HCT116 (cell line): ENCODE data around the gene RASAL2. TPM values are rescaled to one million over a fixed set of nuclear protein-coding genes. Genes with fewer than 3 reads are reported as not detected.
"Not testable (repeated sequence)": the region's sequence is repeated elsewhere in the genome, so short reads cannot be mapped to it uniquely, and the experiment has no call there.

ENCODE experiments used
- ATAC-seq: fragments of 200-7000 bp; cut with Tn5 transposase; 2 replicates; pipeline ENCODE4 v1.9.1; 2020; ENCODE audit warnings: mild to moderate bottlenecking, moderate library complexity
- BruUV-seq: library from RNA; stranded (reverse); fragments of 400-500 nt; replicated peaks from 2 replicates; lab custom pipeline; 2021; lab: Mats Ljungman, UMichigan
- CTCF ChIA-PET: fragments of 300-600 bp; sonication (Branson Sonifier 250); formaldehyde crosslinking; loops from one replicate; lab custom pipeline; 2021; ENCODE audit warnings: antibody characterized with exemption; lab: Charles Lee
- POLR2A ChIA-PET: fragments of 300-600, 350-600 bp; sonication (Branson Sonifier 250); formaldehyde crosslinking; loops from one replicate; lab custom pipeline; 2021; ENCODE audit warnings: antibody characterized with exemption; lab: Charles Lee
- RAD21 ChIA-PET, 2 experiments: fragments of 300-600 bp; sonication (Branson Sonifier 250); formaldehyde crosslinking; loops; one replicate each; lab custom pipeline; 2023; ENCODE audit warnings: low total read pairs in 2 of 2; ENCODE audit not compliant: uncharacterized antibody in 2 of 2, unreplicated experiment in 2 of 2, low non-redundant PET in 1 of 2; lab: Charles Lee
- DNase-seq: peaks from one replicate; pipeline ENCODE4 v3.0.0-alpha.2; 2010; ENCODE audit warnings: low read depth, low spot score
- H2AFZ ChIP-seq: fragments of 200-600 bp; shearing (Covaris generic), sonication (generic); 2 replicates; pipeline ENCODE4 v1.6.1; 2017; ENCODE audit warnings: low read depth, mixed run types, mixed read lengths, antibody characterized with exemption, low read length; ENCODE audit not compliant: poor library complexity, severe bottlenecking
- H3K27ac ChIP-seq: 2 replicates; pipeline ENCODE4 v1.5.1; 2012; ENCODE audit warnings: low read depth, low read length
- H3K27me3 ChIP-seq: fragments of 200-600 bp; sonication (generic); 2 replicates; pipeline ENCODE4 v1.6.1; 2016; ENCODE audit warnings: mixed run types, low read length, mixed read lengths; ENCODE audit not compliant: insufficient read depth
- H3K36me3 ChIP-seq, 2 experiments: fragments of 200-500 bp in 1 of 2; fragments of 200-600 bp in 1 of 2; sonication (Bioruptor generic) in 1 of 2; sonication (generic) in 1 of 2; 2 replicates each; pipeline versions ENCODE4 v1.5.1 to v1.6.1; 2014 to 2016; ENCODE audit warnings: low read length in 2 of 2, inconsistent platforms in 1 of 2, mixed read lengths in 1 of 2, mixed run types in 1 of 2; ENCODE audit not compliant: insufficient read depth in 2 of 2, control insufficient read depth in 1 of 2
- H3K4me1 ChIP-seq, 2 experiments: fragments of 200-600 bp in 1 of 2; sonication (generic) in 1 of 2; 2 replicates each; pipeline versions ENCODE4 v1.5.1 to v1.6.1; 2012 to 2017; ENCODE audit warnings: low read length in 2 of 2, inconsistent platforms in 1 of 2, mild to moderate bottlenecking in 1 of 2, mixed read lengths in 1 of 2, mixed run types in 1 of 2, moderate library complexity in 1 of 2; ENCODE audit not compliant: insufficient read depth in 2 of 2, control insufficient read depth in 1 of 2
- H3K4me2 ChIP-seq: fragments of 200-600 bp; sonication (generic); 2 replicates; pipeline ENCODE4 v1.6.1; 2017; ENCODE audit warnings: mixed run types, low read length, mixed read lengths
- H3K4me3 ChIP-seq, 2 experiments: fragments of 200-600 bp in 1 of 2; sonication (generic) in 1 of 2; replicated peaks in 1 of 2; 2 replicates each; pipeline ENCODE4 v1.5.1; 2011 to 2016; ENCODE audit warnings: low read length in 2 of 2, control low read depth in 1 of 2, low read depth in 1 of 2, mild to moderate bottlenecking in 1 of 2, mixed read lengths in 1 of 2, mixed run types in 1 of 2
- H3K79me2 ChIP-seq: fragments of 200-600 bp; sonication (generic); 2 replicates; pipeline ENCODE4 v1.6.1; 2017; ENCODE audit warnings: mild to moderate bottlenecking, mixed run types, low read length, moderate library complexity, mixed read lengths; ENCODE audit not compliant: insufficient read depth
- H3K9ac ChIP-seq: fragments of 200-600 bp; sonication (generic); 2 replicates; pipeline ENCODE4 v1.6.1; 2016; ENCODE audit warnings: low read length, mixed read lengths
- H3K9me2 ChIP-seq: fragments of 200-600 bp; sonication (generic), shearing (Covaris generic); 2 replicates; pipeline ENCODE4 v1.6.1; 2017; ENCODE audit warnings: mixed run types, mild to moderate bottlenecking, moderate library complexity; ENCODE audit not compliant: insufficient read depth
- H3K9me3 ChIP-seq, 2 experiments: fragments of 200-500 bp in 1 of 2; fragments of 200-600 bp in 1 of 2; sonication (Bioruptor generic) in 1 of 2; sonication (generic) in 1 of 2; 2 replicates each; pipeline ENCODE4 v1.6.1; 2014 to 2017; ENCODE audit warnings: low read length in 2 of 2, mixed read lengths in 2 of 2, inconsistent platforms in 1 of 2, low read depth in 1 of 2, mild to moderate bottlenecking in 1 of 2, mixed run types in 1 of 2, moderate library complexity in 1 of 2; ENCODE audit not compliant: control insufficient read depth in 1 of 2, insufficient read depth in 1 of 2
- H4K20me1 ChIP-seq: fragments of 200-600 bp; sonication (generic), shearing (Covaris generic); 2 replicates; pipeline ENCODE4 v1.6.1; 2017; ENCODE audit warnings: mixed run types, mild to moderate bottlenecking, moderate library complexity; ENCODE audit not compliant: insufficient read depth
- CTCF ChIP-seq, 3 experiments: fragments of 200-600 bp in 1 of 3; sonication (generic) in 1 of 3; IDR thresholded peaks in 2 of 3; conservative IDR thresholded peaks in 1 of 3; 2 replicates each; pipeline ENCODE4 v1.5.1; 2012 to 2017; ENCODE audit warnings: low read depth in 2 of 3, low read length in 2 of 3, antibody characterized with exemption in 1 of 3, borderline replicate concordance in 1 of 3, control low read depth in 1 of 3, mild to moderate bottlenecking in 1 of 3, mixed read lengths in 1 of 3, mixed run types in 1 of 3, moderate library complexity in 1 of 3; ENCODE audit not compliant: insufficient read depth in 1 of 3
- ELF1 ChIP-seq: IDR thresholded peaks from 2 replicates; pipeline ENCODE4 v1.6.1; 2012; ENCODE audit warnings: low read depth, borderline replicate concordance
- RAD21 ChIP-seq: IDR thresholded peaks from 2 replicates; pipeline ENCODE4 v1.6.1; 2012; ENCODE audit warnings: low read depth, mild to moderate bottlenecking
- SIN3A ChIP-seq: IDR thresholded peaks from 2 replicates; pipeline ENCODE4 v1.6.1; 2012; ENCODE audit warnings: low read depth
- intact Hi-C: fragments of 100-400 bp; cut with micrococcal nuclease; formaldehyde crosslinking; loops from 2 replicates; pipeline ENCODE4 v1.10.0; 2022
- total RNA-seq: library from RNA; stranded (reverse); gene quantifications from one replicate; pipeline ENCODE4 v1.2.1, GENCODE V29; 2021; ENCODE audit not compliant: unreplicated experiment

Gene RASAL2
- total RNA-seq, 1 experiment from 2014 or later = 11.7 TPM

GRCh38 chr1:178320280-178320982, 226.5 kb downstream of the RASAL2 start:
- not testable (repeated sequence) for ATAC-seq

DNA sequence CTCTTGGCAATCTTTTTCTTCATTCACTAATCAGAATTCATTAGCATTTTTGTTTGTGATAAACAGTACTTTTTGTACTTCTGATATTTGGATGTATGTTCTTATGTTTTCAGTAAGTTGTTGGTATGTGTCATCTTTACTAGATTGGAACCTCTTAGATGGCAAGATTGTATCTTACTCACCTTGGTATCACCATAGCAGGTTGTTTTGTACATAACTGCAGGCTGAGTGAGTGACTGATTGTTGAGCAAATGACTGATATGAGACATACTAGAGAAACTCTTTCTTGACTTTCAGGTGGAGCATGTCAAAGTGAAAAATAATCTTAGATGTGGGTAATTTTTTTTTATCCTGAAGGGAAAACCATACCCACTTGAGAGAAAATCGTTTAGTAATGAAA, 229.2 kb downstream of the RASAL2 start:
- no peak overlapping the region for H3K9ac ChIP-seq
- H3K4me1 ChIP-seq = peaks cover 0 to 6% of the 10 kb centered on the region in 2 experiments; a peak in 1 of 4 replicates
- ChIA-PET RAD21 (no interaction called here), CTCF (no interaction called here), POLR2A (no interaction called here)
- H4K20me1 ChIP-seq = no peaks in the 10 kb centered on the region
- no TSS peak for BruUV-seq
- no peaks in the 10 kb centered on the region for H3K9me2 ChIP-seq
- H3K4me3 ChIP-seq = no peak overlapping the region
- H3K36me3 ChIP-seq = no peaks in the 10 kb centered on the region
- ATAC-seq (no peak), DNase-seq (no peak)
- H3K9me3 ChIP-seq = no peaks in the 10 kb centered on the region
- H3K27ac ChIP-seq = no peak overlapping the region
- TF ChIP-seq ELF1 = no peak
- no peak for TF ChIP-seq CTCF (IDR thresholded peaks at IDR 0.05 in 2 of 3, conservative IDR thresholded peaks at IDR 0.05 in 1 of 3; ENCODE audit: borderline replicate concordance in 1 of 3, insufficient read depth in 1 of 3, low read depth in 2 of 3, low read length in 2 of 3)
- no peak for TF ChIP-seq RAD21
- no peak for TF ChIP-seq SIN3A
- intact Hi-C loops = no loop called here
- no peak overlapping the region for H3K4me2 ChIP-seq
- no peaks in the 10 kb centered on the region for H3K27me3 ChIP-seq
- H3K79me2 ChIP-seq = no peaks in the 10 kb centered on the region
- H2AFZ ChIP-seq = no peak overlapping the region

More at GRCh38 chr1:178320280-178320982, 226.5 kb downstream of the RASAL2 start:
- H3K4me3 ChIP-seq, H2AFZ ChIP-seq, H3K27ac ChIP-seq, H3K79me2 ChIP-seq, RAD21 ChIA-PET, H3K4me1 ChIP-seq, H4K20me1 ChIP-seq, H3K9ac ChIP-seq, H3K9me3 ChIP-seq, BruUV-seq, DNase-seq, H3K27me3 ChIP-seq, H3K9me2 ChIP-seq, intact Hi-C loops, POLR2A ChIA-PET, H3K4me2 ChIP-seq, H3K36me3 ChIP-seq: not testable (repeated sequence)
- CTCF ChIA-PET = interaction anchor here (1.6 kb wide), 1 partner anchor 20 kb away, joined by 6 read pairs; no protein-coding TSS in a partner anchor
